Thyroid gland (tissue), 4 donors: ENCODE measurements around the gene ANXA6.

ENCODE experiments used
- CTCF ChIP-seq, 6 experiments: fragments of 200-600 bp in 3 of 6; fragments of 450-650 bp in 3 of 6; sonication (generic) in 3 of 6; IDR thresholded peaks; one replicate each; pipeline ENCODE4 v1.5.1; 2016 to 2019; ENCODE audit warnings: antibody characterized with exemption in 6 of 6, mild to moderate bottlenecking in 2 of 6, inconsistent platforms in 1 of 6, moderate library complexity in 1 of 6
- POLR2A ChIP-seq, 2 donors: fragments of 450-650 bp; IDR thresholded peaks; one replicate each; pipeline ENCODE4 v1.6.1; 2017; ENCODE audit warnings: antibody characterized with exemption in 2 of 2, mild to moderate bottlenecking in 2 of 2, moderate library complexity in 1 of 2

GRCh38 chr5:151151263-151151660 is 6.3 kb downstream of the ANXA6 start:
- TF ChIP-seq CTCF (IDR thresholded peaks at IDR 0.05) (no peak), POLR2A (IDR thresholded peaks at IDR 0.05) (no peak)
